ENCODE measurements around the gene RPE.

- no peak for TF ChIP-seq CTCF (IDR thresholded peaks at IDR 0.05)
- TF ChIP-seq ZFX (IDR thresholded peaks at IDR 0.05; ENCODE audit: borderline replicate concordance), result no peak
Observed at GRCh38 chr2:209973328-209973727, 29.1 kb upstream of the RPE start.

Measured in 22Rv1 (cell line).